Hematopoietic multipotent progenitor cell treated with erythropoietin and hydrocortisone succinate and interleukin-3 and kit ligand, for 17 days (in vitro differentiated cells): ENCODE results near the gene PCNX4.
A peak's percentile ranks its signal among the peaks of the same experiment; 100 is the strongest.
"Not testable (repeated sequence)": the region's sequence is repeated elsewhere in the genome, so short reads cannot be mapped to it uniquely, and the experiment has no call there.

Source experiments
- DNase-seq: peaks from one replicate; pipeline ENCODE4 v3.0.0-alpha.2; 2015; ENCODE audit warnings: low spot score

Gene PCNX4

GRCh38 chr14:60091550-60092525, at the start of gene PCNX4:
PCNX4 (plus strand) TSS chr14:60091923; CDS start chr14:60107639, 15,716 bp downstream.
- DNase-seq = peak; percentile 97

DNA sequence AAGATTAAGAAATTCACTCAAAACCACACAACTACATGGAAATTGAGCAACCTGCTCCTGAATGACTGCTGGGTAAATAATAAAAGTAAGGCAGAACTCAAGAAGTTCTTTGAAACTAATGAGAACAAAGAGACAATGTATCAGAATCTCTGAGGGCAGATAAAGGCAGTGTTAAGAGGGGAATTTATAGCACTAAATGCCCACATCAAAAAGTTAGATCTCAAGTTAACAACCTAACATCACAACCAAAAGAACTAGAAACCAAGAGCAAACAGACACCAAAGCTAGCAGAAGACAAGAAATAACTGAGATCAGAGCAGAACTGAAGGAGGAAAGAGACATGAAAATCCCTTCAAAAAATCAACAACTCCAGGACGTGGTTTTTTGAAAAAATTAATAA, 43.7 kb upstream of the PCNX4 start:
- not testable (repeated sequence) for DNase-seq

DNA sequence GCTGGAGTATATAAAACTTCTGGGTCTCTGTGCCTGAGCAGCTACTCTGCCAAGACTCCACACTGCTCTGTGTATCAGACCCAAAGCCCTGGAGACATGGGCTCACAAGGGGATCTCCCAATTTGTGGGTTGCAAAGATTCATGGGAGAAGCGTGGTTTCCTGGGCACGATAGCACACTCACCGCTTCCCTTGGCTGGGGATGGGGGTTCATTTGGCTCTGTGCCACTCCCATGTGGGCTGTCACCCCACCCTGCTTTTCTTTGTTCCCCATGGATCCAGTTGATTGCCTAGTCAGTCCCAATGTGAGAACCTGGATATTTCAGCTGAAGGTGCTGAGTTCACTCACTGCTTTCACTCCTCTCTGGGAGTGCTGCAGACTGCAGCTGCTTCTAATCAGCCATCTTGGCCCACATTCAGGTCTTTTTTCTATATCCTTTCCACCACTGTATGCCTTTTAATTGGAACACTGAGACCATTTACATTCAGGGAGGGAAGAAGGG, 40.0 kb upstream of the PCNX4 start:
- no peak for DNase-seq

DNA sequence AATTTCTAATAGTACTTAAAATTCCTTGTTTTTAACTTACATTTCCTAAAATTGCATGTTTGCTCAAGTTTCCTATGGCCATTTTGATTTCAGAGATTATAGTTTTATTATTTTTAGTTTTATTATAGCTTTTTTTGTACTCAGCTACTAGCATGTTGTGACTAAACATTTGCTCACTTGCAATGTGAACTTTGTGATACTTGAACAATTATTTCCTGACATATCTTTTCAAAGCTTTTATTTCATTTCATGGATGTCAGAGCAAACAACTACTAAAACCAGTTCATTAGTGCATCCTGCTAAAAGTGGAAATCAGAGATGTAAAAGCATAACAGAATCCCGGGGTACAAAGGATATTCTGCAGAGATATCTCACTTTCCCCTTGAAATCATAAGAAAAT, 33.6 kb upstream of the PCNX4 start:
- no peak for DNase-seq

GRCh38 chr14:60061371-60061770, 30.4 kb upstream of the PCNX4 start:
- DNase-seq = no peak

GRCh38 chr14:60064491-60065072, 27.1 kb upstream of the PCNX4 start:
- peak; percentile 68 for DNase-seq

- DNase-seq = no peak
Observed at GRCh38 chr14:60067882-60068281, 23.8 kb upstream of the PCNX4 start.

- no peak for DNase-seq
Observed at GRCh38 chr14:60079723-60080122, 12.0 kb upstream of the PCNX4 start.

DNA sequence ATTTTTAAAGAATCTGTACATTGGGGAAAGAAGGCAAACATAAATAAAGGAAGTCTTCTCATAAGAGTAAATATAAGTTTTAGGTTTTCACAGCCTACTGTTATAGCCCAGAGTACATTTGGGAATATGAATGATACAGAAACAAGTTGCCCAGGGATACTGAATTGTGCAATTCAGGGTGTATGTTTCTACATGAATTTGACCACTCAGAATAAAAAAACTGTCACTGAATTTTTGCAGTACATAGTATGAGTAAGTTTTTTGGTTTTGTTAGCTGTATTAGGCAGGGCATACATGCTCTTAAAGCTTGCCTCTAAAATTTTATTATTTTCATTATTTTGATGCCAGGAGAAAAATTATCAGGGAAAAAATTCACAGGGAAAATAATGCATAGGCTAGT, 6.6 kb upstream of the PCNX4 start:
- no peak for DNase-seq

DNA sequence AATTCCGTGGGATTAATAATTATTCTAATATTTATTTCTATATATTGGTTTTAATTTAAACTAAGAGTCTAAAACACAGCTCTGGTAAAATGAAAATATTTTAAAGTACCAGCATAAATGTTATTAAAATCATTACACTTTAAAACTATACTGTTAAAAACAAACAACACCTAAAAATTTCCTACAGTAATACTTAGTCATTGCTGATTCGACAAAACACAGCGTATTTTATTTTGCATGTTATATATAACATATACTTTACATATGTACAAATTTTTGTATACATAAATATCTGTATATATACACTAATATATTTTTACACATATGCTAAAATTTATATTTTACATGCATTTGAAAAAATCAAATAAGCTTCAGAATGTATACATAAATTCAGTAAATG, 6.0 kb upstream of the PCNX4 start:
- no peak for DNase-seq

- DNase-seq = no peak
Observed at GRCh38 chr14:60087668-60088067, 4.1 kb upstream of the PCNX4 start.

GRCh38 chr14:60089221-60089620, 2.5 kb upstream of the PCNX4 start:
- DNase-seq = no peak

- DNase-seq = peak; percentile 61
Observed at GRCh38 chr14:60090864-60091519, 731 bp upstream of the PCNX4 start.

- no peak for DNase-seq
Observed at GRCh38 chr14:60092526-60092920, 800 bp downstream of the PCNX4 start.

DNA sequence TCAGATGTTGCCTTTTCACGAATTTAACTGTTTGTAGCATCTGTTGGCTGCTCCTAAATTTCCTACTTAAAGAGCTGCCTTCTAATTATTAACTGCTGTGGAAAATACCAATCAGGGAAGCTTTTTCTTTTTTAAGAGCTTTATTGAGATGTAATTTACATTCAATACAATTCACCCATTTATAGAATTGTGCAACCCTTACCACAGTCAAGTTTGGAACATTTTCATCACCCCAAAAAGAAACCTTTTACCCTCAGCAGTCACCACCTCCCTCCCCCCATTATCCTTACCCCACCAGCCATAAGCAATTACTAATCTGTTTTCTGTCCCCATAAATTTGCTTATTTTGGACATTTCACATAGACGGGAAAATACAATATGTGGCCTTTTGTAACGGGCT, 1.4 kb downstream of the PCNX4 start:
- DNase-seq = no peak

DNA sequence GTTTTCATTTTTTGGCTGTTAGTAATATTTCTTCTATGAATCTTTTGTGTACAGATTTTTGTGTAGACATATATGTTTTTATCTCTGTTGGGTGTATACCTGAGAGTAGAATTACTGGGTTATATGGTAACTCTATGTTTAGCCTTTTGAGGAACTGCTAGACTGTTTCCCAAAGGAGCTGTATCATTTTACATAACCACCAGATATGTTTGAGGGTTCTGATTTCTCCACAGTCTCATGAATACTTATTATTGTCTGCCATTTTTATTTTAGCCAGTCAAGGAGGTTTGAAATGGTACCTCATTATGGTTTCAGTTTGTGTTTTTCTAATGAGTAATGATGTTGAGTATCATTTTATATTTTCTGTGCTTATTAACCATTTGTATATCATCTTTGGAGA, 1.9 kb downstream of the PCNX4 start:
- DNase-seq = no peak

DNA sequence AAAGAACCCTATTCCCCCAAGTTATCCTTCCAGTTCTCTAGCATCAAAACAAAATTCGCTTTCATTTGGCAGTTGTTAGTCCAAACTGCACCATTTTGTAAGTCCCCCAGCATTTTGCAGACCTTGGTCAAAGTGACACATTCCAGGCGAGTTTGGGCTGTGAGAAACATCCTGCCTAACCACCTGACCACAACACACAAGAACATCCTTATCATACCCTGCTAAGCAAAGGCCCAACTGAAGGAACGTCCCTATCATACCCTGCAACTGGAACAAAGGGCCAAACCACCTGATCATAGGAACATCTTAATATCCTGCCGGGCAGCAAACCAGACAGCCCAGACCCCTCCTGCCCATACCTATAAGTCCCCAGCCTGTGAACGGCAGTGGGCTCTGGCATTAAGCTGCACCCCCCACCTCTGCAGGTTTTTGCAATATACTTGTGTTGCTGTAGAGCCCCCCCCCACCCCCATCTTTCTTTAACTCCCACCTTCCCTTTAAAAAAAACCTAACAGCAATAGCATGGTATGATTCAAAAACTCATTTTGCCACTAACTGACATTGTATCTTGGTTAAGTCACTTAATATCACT, 2.7 kb downstream of the PCNX4 start:
- DNase-seq = peak; percentile 28

- no peak for DNase-seq
Observed at GRCh38 chr14:60095231-60095630, 3.5 kb downstream of the PCNX4 start.

GRCh38 chr14:60095781-60096450, 4.2 kb downstream of the PCNX4 start:
- DNase-seq = no peak

GRCh38 chr14:60097974-60098373, 6.3 kb downstream of the PCNX4 start:
- no peak for DNase-seq

GRCh38 chr14:60099855-60100254, 8.1 kb downstream of the PCNX4 start:
- DNase-seq = not testable (repeated sequence)

GRCh38 chr14:60101786-60102185, 10.1 kb downstream of the PCNX4 start:
- no peak for DNase-seq
